Endothelial cell of umbilical vein (primary cell): Measurements from ENCODE around the gene SKI. TPM values are rescaled to one million over a fixed set of nuclear protein-coding genes. Genes with fewer than 3 reads are reported as not detected.

ENCODE experiments used
- BruUV-seq: library from RNA; stranded (reverse); fragments of 400-500 nt; replicated peaks from 2 replicates; lab custom pipeline; 2021; lab: Mats Ljungman, UMichigan
- CTCF ChIA-PET: fragments of 300-600, 350-600 bp; sonication (Branson Sonifier 250); formaldehyde crosslinking; loops from one replicate; lab custom pipeline; 2021; ENCODE audit warnings: antibody characterized with exemption, inconsistent platforms; lab: Charles Lee
- POLR2A ChIA-PET: fragments of 300-600, 350-600 bp; sonication (Branson Sonifier 250); formaldehyde crosslinking; loops from one replicate; lab custom pipeline; 2021; ENCODE audit warnings: antibody characterized with exemption, inconsistent platforms; lab: Charles Lee
- DNase-seq: peaks from one replicate; pipeline ENCODE4 v3.0.0-alpha.2; 2011; ENCODE audit warnings: low read depth, low spot score
- FAIRE-seq: peaks from 2 replicates; lab custom pipeline; 2011; peaks lifted over from hg19 to GRCh38; lab: Jason Lieb, UNC
- H2AFZ ChIP-seq: 2 replicates; pipeline ENCODE4 v1.6.0; 2012; ENCODE audit warnings: low read depth, low read length, control low read depth, inconsistent platforms
- H3K27ac ChIP-seq: 2 replicates; pipeline ENCODE4 v1.5.1; 2011; ENCODE audit warnings: low read depth, mild to moderate bottlenecking, control low read depth, low read length, moderate library complexity; ENCODE audit not compliant: insufficient read depth
- H3K27me3 ChIP-seq, 2 experiments: 2 replicates each; pipeline versions ENCODE4 v1.6.0 to v1.6.1; 2011; ENCODE audit warnings: low read length in 2 of 2, mixed read lengths in 1 of 2; ENCODE audit not compliant: control insufficient read depth in 2 of 2, insufficient read depth in 2 of 2
- H3K36me3 ChIP-seq, 2 experiments: 2 replicates in 1 of 2; 3 replicates in 1 of 2; pipeline ENCODE4 v1.5.1; 2011; ENCODE audit warnings: low read length in 2 of 2, mild to moderate bottlenecking in 1 of 2, moderate library complexity in 1 of 2; ENCODE audit not compliant: control insufficient read depth in 2 of 2, insufficient read depth in 2 of 2; ENCODE audit errors: extremely low read depth in 1 of 2
- H3K4me1 ChIP-seq: 3 replicates; pipeline ENCODE4 v1.5.1; 2011; ENCODE audit warnings: mild to moderate bottlenecking, low read length; ENCODE audit not compliant: control insufficient read depth, insufficient read depth; ENCODE audit errors: extremely low read depth
- H3K4me2 ChIP-seq: 2 replicates; pipeline ENCODE4 v1.6.1; 2011; ENCODE audit warnings: low read length, control low read depth, mixed read lengths; ENCODE audit not compliant: insufficient read depth
- H3K4me3 ChIP-seq, 3 experiments: fragments of 200-600 bp in 1 of 3; sonication (generic), shearing (Covaris generic) in 1 of 3; replicated peaks in 1 of 3; 2 replicates each; pipeline ENCODE4 v1.5.1; 2011 to 2016; ENCODE audit warnings: control low read depth in 3 of 3, low read length in 3 of 3, mild to moderate bottlenecking in 2 of 3, inconsistent platforms in 1 of 3, low read depth in 1 of 3, moderate library complexity in 1 of 3; ENCODE audit not compliant: insufficient read depth in 1 of 3
- H3K79me2 ChIP-seq: 2 replicates; pipeline ENCODE4 v1.6.0; 2012; ENCODE audit warnings: low read length, inconsistent platforms; ENCODE audit not compliant: control insufficient read depth, insufficient read depth
- H3K9ac ChIP-seq: replicated peaks from 2 replicates; pipeline ENCODE3; 2011; ENCODE audit warnings: low read length, control low read depth; ENCODE audit not compliant: insufficient read depth; ENCODE audit errors: extremely low read depth
- H3K9me1 ChIP-seq: replicated peaks from 3 replicates; pipeline ENCODE4 v1.6.0; 2011; ENCODE audit warnings: mild to moderate bottlenecking, low read length; ENCODE audit not compliant: control insufficient read depth, insufficient read depth; ENCODE audit errors: extremely low read depth
- H3K9me3 ChIP-seq: replicated peaks from 2 replicates; pipeline ENCODE4 v1.5.1; 2012; ENCODE audit warnings: low read length, inconsistent platforms; ENCODE audit not compliant: control insufficient read depth, insufficient read depth
- H4K20me1 ChIP-seq: replicated peaks from 2 replicates; pipeline ENCODE3; 2011; ENCODE audit warnings: mild to moderate bottlenecking, low read length; ENCODE audit not compliant: control insufficient read depth, insufficient read depth; ENCODE audit errors: extremely low read depth
- CTCF ChIP-seq, 2 donors: IDR thresholded peaks; 1 replicate in 1 of 2; 2 replicates in 1 of 2; pipeline ENCODE4 v1.5.1; 2011; ENCODE audit warnings: low read length in 2 of 2, mild to moderate bottlenecking in 2 of 2, moderate library complexity in 2 of 2, control low read depth in 1 of 2, inconsistent platforms in 1 of 2, low read depth in 1 of 2; ENCODE audit not compliant: insufficient read depth in 1 of 2; ENCODE audit errors: extremely low read depth in 1 of 2
- EZH2 ChIP-seq: IDR thresholded peaks from 2 replicates; pipeline ENCODE4 v1.6.1; 2012; ENCODE audit warnings: borderline replicate concordance, low read depth, mild to moderate bottlenecking, moderate library complexity, low read length, inconsistent platforms; ENCODE audit not compliant: severe bottlenecking
- FOS ChIP-seq: IDR thresholded peaks from 2 replicates; pipeline ENCODE4 v1.6.1; 2011; ENCODE audit warnings: mild to moderate bottlenecking, low read length, moderate library complexity, borderline replicate concordance; ENCODE audit not compliant: insufficient read depth
- GATA2 ChIP-seq: IDR thresholded peaks from 2 replicates; pipeline ENCODE4 v1.7.0; 2011; ENCODE audit warnings: low read depth, mild to moderate bottlenecking, moderate library complexity, mixed read lengths, low read length; ENCODE audit not compliant: insufficient read length, insufficient read depth
- JUN ChIP-seq: IDR thresholded peaks from 2 replicates; pipeline ENCODE4 v1.6.1; 2011; ENCODE audit warnings: borderline replicate concordance, low read depth; ENCODE audit not compliant: insufficient read length, insufficient read depth
- MAX ChIP-seq: IDR thresholded peaks from 2 replicates; pipeline ENCODE4 v1.6.1; 2011; ENCODE audit not compliant: insufficient read depth, insufficient read length
- MYC ChIP-seq: IDR thresholded peaks from one replicate; pipeline ENCODE4 v1.6.1; 2011; ENCODE audit warnings: mild to moderate bottlenecking, low read depth, low read length
- POLR2A ChIP-seq: IDR thresholded peaks from 2 replicates; pipeline ENCODE4 v1.6.1; 2012; ENCODE audit warnings: low read depth, mild to moderate bottlenecking, control low read depth, low read length
- POLR2AphosphoS5 ChIP-seq: IDR thresholded peaks from 2 replicates; pipeline ENCODE4 v1.6.1; 2012; ENCODE audit warnings: low read depth, mild to moderate bottlenecking, control low read depth, low read length, moderate library complexity; ENCODE audit not compliant: insufficient read depth
- dilution Hi-C: fragments of 300-500 bp; cut with MboI; formaldehyde crosslinking; loops from one replicate; pipeline ENCODE4 v1.15.0; 2019; ENCODE audit warnings: low sequenced_read_pairs; ENCODE audit not compliant: extremely low pct_ligation_motif_present
- intact Hi-C: fragments of 100-400 bp; cut with micrococcal nuclease; formaldehyde crosslinking; loops from one replicate; pipeline ENCODE4 v1.10.0; 2022
- polyA plus RNA-seq, 4 experiments: library from polyadenylated mRNA; depleted of rRNA in 3 of 4; stranded (reverse) in 3 of 4; unstranded in 1 of 4; fragments of >200 nt; gene quantifications; 2 replicates each; pipeline versions ENCODE4 v1.2.1 to v1.2.3, GENCODE V29; 2011 to 2012; ENCODE audit warnings: missing spikeins in 1 of 4
- total RNA-seq: library from RNA; stranded (reverse); gene quantifications from 2 replicates; pipeline ENCODE4 v1.2.3, GENCODE V29; 2021

SKI gene
- total and polyA plus RNA-seq, 2 donors (not counting 3 experiments of a cell fraction or from before 2014, with no cell fraction given) = 11.6 to 80.3 TPM

- peaks cover 29% of the 10 kb centered on the region for H3K4me1 ChIP-seq
- no peaks in the 10 kb centered on the region for H3K9me1 ChIP-seq
- no peak overlapping the region for H3K4me3 ChIP-seq
- dilution Hi-C loops = no loop called here
- H3K79me2 ChIP-seq = peaks cover 82% of the 10 kb centered on the region
- TF ChIP-seq JUN (no peak), POLR2AphosphoS5 (no peak)
- no TSS peak for BruUV-seq
- intact Hi-C loops = loop anchor here (1.0 kb wide), 4 partner anchors 11 to 78 kb away; no protein-coding TSS in a partner anchor
- no peaks in the 10 kb centered on the region for H4K20me1 ChIP-seq
- H2AFZ ChIP-seq = no peak overlapping the region
- CTCF ChIA-PET = interaction anchor here (1.0 to 1.5 kb wide), 4 partner anchors 25 to 95 kb away, joined by 3 to 5 read pairs (median 3); partner anchors contain the start of gene FAAP20
- POLR2A ChIA-PET = interaction anchor here (1.0 to 1.1 kb wide), 2 partner anchors 11 to 60 kb away, joined by 3 read pairs; no protein-coding TSS in a partner anchor
- H3K36me3 ChIP-seq = no peaks in the 10 kb centered on the region
- no peak for DNase-seq
- peak overlapping the region; percentile 27 for H3K9ac ChIP-seq
- peak overlapping the region; percentile 35 for H3K4me2 ChIP-seq
- H3K27me3 ChIP-seq = no peaks in the 10 kb centered on the region
- no peaks in the 10 kb centered on the region for H3K9me3 ChIP-seq
- FAIRE-seq = peak; percentile 46
- H3K27ac ChIP-seq = peak overlapping the region; percentile 87
Observed at GRCh38 chr1:2290171-2290578, 62.1 kb downstream of the SKI start.

GRCh38 chr1:2290595-2291510 lies 62.7 kb downstream of the SKI start:
- dilution Hi-C loops (no loop called here), intact Hi-C loops (loop anchor here (1.0 kb wide), 4 partner anchors 10 to 79 kb away; no protein-coding TSS in a partner anchor)
- Histone ChIP-seq H3K4me2 (peak overlapping the region; percentile 76), H3K9ac (peak overlapping the region; percentile 76), H3K27ac (peak overlapping the region; percentile 87), H3K4me1 (peaks cover 29% of the 10 kb centered on the region), H3K9me1 (no peaks in the 10 kb centered on the region), H4K20me1 (no peaks in the 10 kb centered on the region), H3K79me2 (peaks cover 86% of the 10 kb centered on the region), H2AFZ (no peak overlapping the region), H3K27me3 (no peaks in the 10 kb centered on the region), H3K9me3 (no peaks in the 10 kb centered on the region), H3K4me3 (peak overlapping the region in 1 of 3 experiments; percentile 39), H3K36me3 (no peaks in the 10 kb centered on the region)
- FAIRE-seq = peak; percentile 100
- BruUV-seq = no TSS peak
- ChIA-PET CTCF (interaction anchor here (1.0 to 2.0 kb wide), 7 partner anchors 10 to 96 kb away, joined by 3 to 6 read pairs (median 3); partner anchors contain the start of gene FAAP20), POLR2A (interaction anchor here (1.0 to 1.1 kb wide), 2 partner anchors 10 to 61 kb away, joined by 3 read pairs; no protein-coding TSS in a partner anchor)
- DNase-seq = peak; percentile 94
- TF ChIP-seq GATA2 (no peak), POLR2AphosphoS5 (peak; percentile 86), EZH2 (no peak), MAX (no peak), FOS (peak; percentile 76), POLR2A (peak; percentile 22), JUN (peak; percentile 41), CTCF (IDR thresholded peaks at IDR 0.05; ENCODE audit: extremely low read depth in 1 of 2, insufficient read depth in 1 of 2, low read depth in 1 of 2, low read length in 2 of 2) (no peak), MYC (no peak)
